Measurements from ENCODE around the gene CYP24A1.
"Not testable (repeated sequence)": the region's sequence is repeated elsewhere in the genome, so short reads cannot be mapped to it uniquely, and the experiment has no call there.

GRCh38 chr20:54131125-54131524, 42.7 kb downstream of the CYP24A1 start:
- TF ChIP-seq POLR2AphosphoS5, CTCF (IDR thresholded peaks at IDR 0.05): not testable (repeated sequence)

All from gastroesophageal sphincter (tissue), 3 donors.